Effector memory CD4-positive, alpha-beta T cell (primary cell): Measurements from ENCODE around the gene FOXL2.
A peak's percentile ranks its signal among the peaks of the same experiment; 100 is the strongest.

ENCODE experiments used
- DNase-seq, 3 donors: peaks; one replicate each; pipeline ENCODE4 v3.0.0-alpha.2; 2020
- H3K27ac ChIP-seq: 2 replicates; pipeline ENCODE4 v1.7.0; 2013; ENCODE audit warnings: mild to moderate bottlenecking, low read length, moderate library complexity; ENCODE audit not compliant: insufficient read depth, poor library complexity, severe bottlenecking
- H3K27me3 ChIP-seq: replicated peaks from 2 replicates; pipeline ENCODE4 v1.7.0; 2013; ENCODE audit warnings: mild to moderate bottlenecking, low read length; ENCODE audit not compliant: insufficient read depth, control insufficient read depth, poor library complexity, severe bottlenecking
- H3K36me3 ChIP-seq: 2 replicates; pipeline ENCODE4 v1.7.0; 2013; ENCODE audit warnings: mild to moderate bottlenecking, low read length, moderate library complexity; ENCODE audit not compliant: control insufficient read depth, insufficient read depth
- H3K4me1 ChIP-seq: 2 replicates; pipeline ENCODE4 v1.7.0; 2013; ENCODE audit warnings: low read length, mild to moderate bottlenecking; ENCODE audit not compliant: control insufficient read depth, insufficient read depth, poor library complexity, severe bottlenecking
- H3K4me3 ChIP-seq: 2 replicates; pipeline ENCODE4 v1.7.0; 2013; ENCODE audit warnings: low read length, low read depth, mild to moderate bottlenecking; ENCODE audit not compliant: insufficient read depth, poor library complexity, severe bottlenecking
- H3K9me3 ChIP-seq: 2 replicates; pipeline ENCODE4 v1.7.0; 2013; ENCODE audit warnings: mild to moderate bottlenecking, low read length, moderate library complexity; ENCODE audit not compliant: control insufficient read depth

FOXL2 gene

DNA sequence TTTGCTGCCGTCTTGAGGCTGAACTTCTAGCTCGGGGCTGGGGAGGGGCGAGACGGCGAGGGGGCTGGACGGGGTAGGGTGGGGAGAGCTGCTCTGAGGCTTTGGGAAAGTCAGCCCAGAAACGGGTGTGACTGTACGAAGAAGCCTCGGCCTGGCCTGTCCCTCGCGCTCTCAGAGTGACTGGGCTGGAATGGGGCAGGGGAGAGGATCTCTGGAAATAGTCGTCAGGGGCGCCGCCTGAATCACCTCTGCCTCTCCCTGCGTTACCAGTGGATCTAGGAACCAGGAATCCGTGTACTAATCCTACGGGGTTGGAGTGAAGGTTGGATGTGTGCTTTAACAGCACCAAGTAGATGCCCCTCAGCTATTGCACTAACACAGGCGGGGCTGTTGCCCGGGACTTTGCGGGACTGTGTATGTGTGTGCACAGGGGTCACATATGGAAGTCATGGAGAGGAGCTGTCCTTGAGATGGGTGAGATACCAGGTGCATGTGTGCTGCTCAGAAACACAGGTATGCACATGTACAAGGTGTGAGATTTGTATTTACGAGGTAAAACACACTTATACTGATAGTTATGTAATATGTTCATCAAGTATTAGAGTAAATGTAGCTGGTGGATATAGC, 671 bp upstream of the FOXL2 start:
- no peaks in the 10 kb centered on the region for H3K9me3 ChIP-seq
- no peaks in the 10 kb centered on the region for H3K36me3 ChIP-seq
- no peak overlapping the region for H3K4me3 ChIP-seq
- peaks cover 64% of the 10 kb centered on the region for H3K27me3 ChIP-seq
- peaks cover 52% of the 10 kb centered on the region for H3K4me1 ChIP-seq
- no peak for DNase-seq
- H3K27ac ChIP-seq: no peak overlapping the region

DNA sequence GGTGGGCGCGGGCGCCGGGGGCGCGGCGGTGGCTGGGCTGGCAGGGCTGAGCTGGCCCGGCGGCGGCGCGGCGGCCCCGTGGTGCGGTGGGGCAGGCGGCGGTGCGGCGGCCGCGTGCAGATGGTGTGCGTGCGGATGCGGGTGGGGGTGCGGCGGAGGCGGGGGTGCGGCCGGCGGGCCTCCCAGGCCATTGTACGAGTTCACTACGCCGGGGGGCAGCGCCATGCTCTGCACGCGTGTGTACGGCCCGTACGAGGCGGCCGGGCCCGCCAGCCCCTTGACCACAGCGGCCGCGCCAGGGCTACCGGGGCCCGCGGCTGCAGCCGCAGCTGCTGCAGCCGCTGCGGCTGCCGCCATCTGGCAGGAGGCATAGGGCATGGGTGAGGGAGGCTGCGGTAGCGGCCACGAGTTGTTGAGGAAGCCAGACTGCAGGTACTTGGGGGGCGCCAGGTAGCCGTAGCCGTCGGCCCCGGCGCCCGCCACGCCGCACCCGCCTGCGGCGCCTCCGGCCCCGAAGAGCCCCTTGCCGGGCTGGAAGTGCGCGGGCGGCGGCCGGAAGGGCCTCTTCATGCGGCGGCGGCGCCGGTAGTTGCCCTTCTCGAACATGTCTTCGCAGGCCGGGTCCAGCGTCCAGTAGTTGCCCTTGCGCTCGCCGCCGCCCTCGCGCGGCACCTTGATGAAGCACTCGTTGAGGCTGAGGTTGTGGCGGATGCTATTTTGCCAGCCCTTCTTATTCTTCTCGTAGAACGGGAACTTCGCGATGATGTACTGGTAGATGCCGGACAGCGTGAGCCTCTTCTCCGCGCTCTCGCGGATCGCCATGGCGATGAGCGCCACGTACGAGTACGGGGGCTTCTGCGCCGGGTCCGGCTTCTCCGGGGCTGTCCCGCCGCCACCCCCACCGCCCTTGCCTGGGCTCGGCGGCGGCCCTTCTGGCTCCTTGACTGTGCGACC, 951 bp downstream of the FOXL2 start:
- no peak for DNase-seq
- Histone ChIP-seq H3K9me3 (no peaks in the 10 kb centered on the region), H3K4me3 (peak overlapping the region; percentile 49), H3K36me3 (no peaks in the 10 kb centered on the region), H3K27me3 (peaks cover 77% of the 10 kb centered on the region), H3K4me1 (peaks cover 52% of the 10 kb centered on the region), H3K27ac (no peak overlapping the region)

DNA sequence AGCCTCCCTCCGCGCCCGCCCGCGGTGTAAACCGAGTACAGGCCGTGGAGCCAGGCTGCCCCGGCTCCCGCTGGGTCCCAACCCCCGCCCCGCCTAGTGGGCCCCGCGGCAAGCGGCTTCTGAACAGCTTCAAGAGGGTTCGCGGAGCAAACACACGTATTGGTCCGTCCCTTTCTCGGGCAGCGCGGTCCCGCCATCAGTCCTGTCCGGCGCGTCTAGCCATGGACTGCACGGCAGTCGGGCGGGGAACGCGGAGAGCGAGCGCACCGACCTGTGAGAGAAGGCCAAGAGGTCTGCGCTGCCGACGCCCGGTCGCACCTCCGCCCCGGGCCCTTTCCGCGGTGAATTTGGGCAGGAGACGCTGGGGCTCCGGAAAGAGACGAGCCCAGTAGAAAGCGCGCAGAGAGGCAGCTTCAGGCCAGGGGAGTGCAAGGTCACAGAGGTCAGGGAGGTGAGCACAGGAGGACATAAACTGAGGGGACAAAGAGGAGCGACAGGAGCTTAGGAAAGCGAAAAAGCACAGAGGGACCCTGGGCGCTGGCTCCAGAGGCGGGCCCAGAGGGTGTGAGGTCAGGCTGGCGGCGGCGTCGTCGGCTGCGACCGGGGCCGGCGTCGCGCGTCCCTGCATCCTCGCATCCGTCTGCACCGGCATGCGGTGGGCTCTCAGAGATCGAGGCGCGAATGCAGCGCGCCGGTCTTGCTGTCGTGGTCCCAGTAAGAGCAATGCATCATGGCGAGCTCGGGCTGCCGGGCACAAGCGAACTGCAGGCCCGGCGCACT, 1.8 kb downstream of the FOXL2 start:
- Histone ChIP-seq H3K9me3 (no peaks in the 10 kb centered on the region), H3K4me3 (peak overlapping the region; percentile 49), H3K4me1 (peaks cover 51% of the 10 kb centered on the region), H3K27me3 (peaks cover 86% of the 10 kb centered on the region), H3K36me3 (no peaks in the 10 kb centered on the region), H3K27ac (no peak overlapping the region)
- no peak for DNase-seq

DNA sequence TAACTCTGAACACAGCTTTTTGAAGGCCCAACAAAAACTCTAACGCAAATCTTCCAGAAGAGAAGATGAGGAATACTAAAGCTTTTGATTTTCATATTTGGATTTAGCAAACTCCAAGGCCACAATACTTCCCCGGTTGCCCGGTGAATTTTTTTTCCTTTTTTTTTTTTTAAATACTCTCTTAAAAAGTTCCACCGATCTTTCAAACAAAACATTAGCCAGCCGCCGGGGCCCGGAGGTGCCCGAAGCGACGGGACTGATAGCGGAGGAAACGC, 2.3 kb downstream of the FOXL2 start:
- no peak for DNase-seq
- peaks cover 88% of the 10 kb centered on the region for H3K27me3 ChIP-seq
- no peaks in the 10 kb centered on the region for H3K9me3 ChIP-seq
- H3K27ac ChIP-seq: no peak overlapping the region
- H3K4me1 ChIP-seq: peaks cover 49% of the 10 kb centered on the region
- H3K36me3 ChIP-seq: no peaks in the 10 kb centered on the region
- peak overlapping the region; percentile 49 for H3K4me3 ChIP-seq

DNA sequence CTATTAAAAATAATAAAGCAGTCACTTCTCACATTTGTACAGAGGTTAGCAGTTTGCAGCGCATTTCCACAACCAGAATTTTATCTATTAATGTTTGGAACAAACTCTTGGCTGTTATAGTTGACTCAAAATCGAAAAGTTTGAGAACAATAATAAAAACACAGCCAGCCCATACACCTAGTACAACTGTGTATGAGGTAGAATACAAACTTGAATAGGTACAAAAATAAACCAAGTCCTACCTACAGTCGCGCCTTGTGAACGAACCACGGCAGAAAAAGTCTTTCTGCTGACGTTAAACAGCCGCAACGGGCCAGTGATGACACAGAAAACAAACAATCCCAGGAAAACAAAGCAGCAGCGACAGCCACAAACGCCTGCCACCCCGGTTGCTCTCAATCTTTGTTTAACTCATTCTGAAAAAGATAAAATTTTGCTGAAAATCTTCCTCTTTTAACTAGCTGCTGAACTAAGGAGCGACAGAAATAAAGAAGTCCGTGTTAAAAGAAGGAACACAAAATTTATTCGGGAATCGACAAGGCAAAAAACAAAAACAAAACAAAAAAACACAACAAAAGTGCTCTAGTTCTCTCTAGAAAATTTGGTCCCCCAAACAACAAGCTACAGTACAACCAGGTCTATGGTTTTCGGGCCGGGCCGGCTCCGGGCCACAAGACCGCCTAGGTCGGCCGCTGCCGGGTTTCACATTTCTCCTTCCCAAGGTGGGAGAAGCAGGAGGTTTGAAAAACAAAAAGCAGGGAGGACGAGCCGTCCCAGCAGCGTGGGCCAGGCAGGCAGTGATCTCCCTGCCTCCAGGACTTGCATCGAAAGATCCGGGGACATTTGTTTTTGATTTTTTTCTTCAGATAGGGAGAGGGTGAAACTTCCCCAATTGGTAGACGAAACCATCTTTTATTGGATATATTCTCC, 2.9 kb downstream of the FOXL2 start:
- Histone ChIP-seq H3K4me1 (peaks cover 49% of the 10 kb centered on the region), H3K27me3 (peaks cover 88% of the 10 kb centered on the region), H3K27ac (no peak overlapping the region), H3K36me3 (no peaks in the 10 kb centered on the region), H3K9me3 (no peaks in the 10 kb centered on the region), H3K4me3 (no peak overlapping the region)
- DNase-seq: no peak

DNA sequence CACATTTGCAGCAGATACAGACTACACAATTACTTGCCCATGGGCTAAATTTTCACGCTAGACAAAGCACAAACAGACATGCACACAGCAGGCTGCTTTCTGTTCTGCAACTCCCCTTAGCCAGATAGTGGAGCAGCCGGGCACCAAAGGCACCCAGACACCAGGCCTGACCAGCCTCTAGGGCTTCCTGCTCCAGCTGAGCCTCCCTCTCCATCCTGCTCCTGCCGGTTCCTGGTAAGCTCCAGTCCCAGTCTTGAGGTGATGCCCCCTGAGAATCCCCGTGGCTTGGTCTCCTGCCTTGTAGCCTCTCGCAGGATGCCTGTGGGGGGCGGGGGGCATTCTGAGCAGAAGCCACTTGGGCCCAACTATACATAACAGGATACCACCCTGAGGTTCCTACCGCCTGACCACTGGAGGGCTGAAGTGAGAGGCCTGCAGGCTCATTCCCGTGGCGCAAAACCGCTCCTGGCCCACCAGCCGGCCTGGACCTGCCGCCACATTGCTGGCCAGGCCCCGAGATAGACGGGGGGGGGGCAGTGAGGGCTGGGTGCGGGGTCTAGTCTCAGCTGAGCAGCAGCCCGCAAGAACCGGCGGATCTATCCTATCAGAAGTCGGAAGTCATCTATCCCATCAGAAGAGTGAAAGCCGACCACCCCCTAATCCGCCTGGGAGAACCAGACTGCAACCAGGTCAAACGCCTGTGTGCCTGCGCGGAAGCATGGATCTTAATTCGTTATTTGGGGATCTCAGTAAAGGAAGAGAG, 3.9 kb downstream of the FOXL2 start:
- Histone ChIP-seq H3K36me3 (no peaks in the 10 kb centered on the region), H3K4me3 (no peak overlapping the region), H3K27ac (no peak overlapping the region), H3K27me3 (peaks cover 90% of the 10 kb centered on the region), H3K4me1 (peaks cover 58% of the 10 kb centered on the region), H3K9me3 (no peaks in the 10 kb centered on the region)
- no peak for DNase-seq

DNA sequence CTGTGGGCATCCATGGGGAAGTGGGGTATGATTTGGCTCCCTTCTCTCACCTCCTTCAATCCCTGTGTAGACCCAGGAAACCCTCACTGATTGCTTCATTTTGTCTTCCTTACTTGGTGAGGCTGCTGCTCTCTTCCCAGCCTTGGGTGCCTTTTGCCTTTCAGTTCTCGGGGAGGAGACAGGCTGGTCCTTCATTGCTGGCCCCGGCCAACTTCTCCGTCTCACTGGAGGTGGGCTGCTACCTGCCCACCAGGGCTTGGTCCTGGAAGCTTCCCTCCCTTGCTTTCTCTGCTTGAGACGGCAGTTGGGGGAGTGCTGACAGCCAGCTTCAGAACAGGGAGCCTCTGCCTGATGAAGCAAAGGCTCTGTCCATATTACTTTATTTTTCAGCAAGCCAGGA, 4.7 kb downstream of the FOXL2 start:
- peaks cover 93% of the 10 kb centered on the region for H3K27me3 ChIP-seq
- H3K27ac ChIP-seq: no peak overlapping the region
- H3K36me3 ChIP-seq: no peaks in the 10 kb centered on the region
- no peak overlapping the region for H3K4me3 ChIP-seq
- no peaks in the 10 kb centered on the region for H3K9me3 ChIP-seq
- peaks cover 60% of the 10 kb centered on the region for H3K4me1 ChIP-seq
- no peak for DNase-seq

DNA sequence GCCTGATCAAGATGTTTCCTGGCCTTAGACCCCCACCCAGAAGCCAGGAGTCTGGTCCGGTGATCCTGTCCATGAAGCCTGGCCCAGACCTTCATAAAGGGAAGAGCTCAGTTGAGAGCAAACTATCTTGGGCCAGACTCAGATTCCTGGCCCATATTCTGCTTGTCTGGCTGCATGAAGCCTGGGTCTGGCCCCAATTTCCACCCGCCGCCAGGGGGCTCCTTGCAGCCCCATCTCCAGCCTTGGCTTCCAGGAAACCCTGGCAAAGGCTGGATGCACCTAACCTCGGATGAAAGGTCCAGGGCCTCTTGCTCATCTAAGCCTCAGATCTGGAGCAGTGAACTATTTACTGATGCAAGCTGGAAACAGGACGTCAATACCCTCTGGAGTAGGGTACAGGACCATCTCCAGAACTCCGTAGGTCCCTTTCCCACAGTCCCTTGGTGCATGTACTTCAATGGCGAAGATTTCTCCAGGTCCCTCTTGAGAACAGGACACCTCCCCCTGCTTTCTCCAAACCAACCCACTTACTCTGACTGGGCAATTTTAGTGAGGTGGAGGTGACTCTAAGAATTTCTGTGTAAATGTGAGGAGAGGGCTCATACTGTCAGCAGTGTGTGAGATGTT, 5.6 kb downstream of the FOXL2 start:
- Histone ChIP-seq H3K27me3 (peaks cover 93% of the 10 kb centered on the region), H3K27ac (no peak overlapping the region), H3K36me3 (no peaks in the 10 kb centered on the region), H3K4me1 (peaks cover 60% of the 10 kb centered on the region), H3K9me3 (no peaks in the 10 kb centered on the region), H3K4me3 (no peak overlapping the region)
- DNase-seq: no peak
